ENCODE data around the gene SYAP1. TPM values are rescaled to one million over a fixed set of nuclear protein-coding genes. Genes with fewer than 3 reads are reported as not detected.
A peak's percentile ranks its signal among the peaks of the same experiment; 100 is the strongest.

SYAP1 gene
- total and polyA plus RNA-seq, 4 experiments from 2014 or later = 13.9 to 15.4 (median 14.5) TPM

DNA sequence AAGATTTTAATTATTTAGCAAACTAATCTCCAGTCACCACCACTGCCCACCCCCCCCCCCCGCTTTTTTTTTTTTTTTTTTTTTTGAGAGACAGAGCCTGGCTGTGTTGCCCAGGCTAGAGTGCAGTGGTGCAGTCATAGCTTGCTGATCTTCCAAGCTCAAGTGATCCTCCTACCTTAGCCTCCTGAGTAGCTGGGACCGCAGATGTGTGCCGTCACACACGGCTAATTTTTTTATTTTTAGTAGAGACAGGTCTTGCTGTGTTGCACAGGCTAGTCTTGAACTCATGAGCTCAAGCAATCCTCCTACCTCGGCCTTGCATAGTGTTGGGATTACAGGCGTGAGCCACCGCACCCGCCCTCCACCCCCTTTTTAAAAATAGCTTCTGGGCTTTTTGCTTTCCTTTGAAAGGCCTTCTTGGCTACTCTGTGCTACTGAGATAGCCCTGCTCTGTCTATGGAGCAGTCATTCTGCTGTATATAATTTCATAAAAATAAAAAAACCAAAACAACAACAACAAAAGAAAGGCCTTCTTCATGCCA, 85.6 kb downstream of the SYAP1 start:
- Mint-ChIP-seq H3K9me3 (no peaks in the 10 kb centered on the region), H3K36me3 (peaks cover 9 to 14% of the 10 kb centered on the region in 2 donors), H3K4me3 (no peak overlapping the region), H3K4me1 (peaks cover 8 to 32% (median 23%) of the 10 kb centered on the region in 4 donors), H3K27ac (no peak overlapping the region), H3K27me3 (no peaks in the 10 kb centered on the region)
- DNase-seq = no peak
- intact Hi-C loops (cut with micrococcal nuclease) = no loop called here
- Histone ChIP-seq H3K27ac (ENCODE audit: low read depth, low read length) (no peak overlapping the region), H3K4me1 (ENCODE audit: insufficient read depth, low read length) (no peaks in the 10 kb centered on the region), H3K9me3 (ENCODE audit: control insufficient read depth in 1 of 2, low read length in 2 of 2) (no peaks in the 10 kb centered on the region), H3K4me3 (ENCODE audit: low read length in 2 of 2) (no peak overlapping the region), H3K27me3 (ENCODE audit: insufficient read depth, low read length) (no peaks in the 10 kb centered on the region), H3K36me3 (ENCODE audit: insufficient read depth, low read length) (no peaks in the 10 kb centered on the region)
- ChIA-PET POLR2A (ENCODE audit: partially characterized antibody) (no interaction called here), CTCF (ENCODE audit: partially characterized antibody) (no interaction called here)

DNA sequence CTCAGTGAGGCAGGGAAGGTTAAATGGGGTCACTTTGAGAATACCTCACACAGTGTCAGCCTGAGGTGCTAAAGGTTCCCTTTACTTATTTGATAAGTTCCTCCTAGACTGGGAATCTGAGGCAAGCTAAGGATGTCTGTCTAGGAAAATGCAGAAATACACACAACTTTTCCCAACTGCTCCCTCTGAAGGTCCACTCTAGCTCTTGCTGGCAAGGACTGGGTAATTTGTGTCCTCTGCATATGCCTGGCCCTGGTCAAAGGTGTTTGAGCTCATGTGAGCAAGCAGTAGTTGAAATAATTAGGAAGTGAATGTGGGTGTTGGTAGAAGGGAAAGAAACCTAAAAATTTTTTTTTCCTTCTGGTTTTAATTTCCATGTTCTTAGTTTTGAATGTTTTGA, 88.1 kb downstream of the SYAP1 start:
- H3K36me3 ChIP-seq (ENCODE audit: insufficient read depth, low read length) = no peaks in the 10 kb centered on the region
- H3K4me3 ChIP-seq (ENCODE audit: low read length in 2 of 2) = no peak overlapping the region
- CTCF ChIA-PET (ENCODE audit: partially characterized antibody) = interaction anchor here (0.6 kb wide), 1 partner anchor 1310 kb away, joined by 3 read pairs; no protein-coding TSS in a partner anchor
- Mint-ChIP-seq H3K9me3 (no peaks in the 10 kb centered on the region), H3K4me3 (no peak overlapping the region), H3K27me3 (no peaks in the 10 kb centered on the region), H3K27ac (peak overlapping the region in 1 of 7 donors; percentile 7), H3K4me1 (peaks cover 9 to 32% (median 24%) of the 10 kb centered on the region in 4 donors), H3K36me3 (peaks cover 5 to 13% of the 10 kb centered on the region in 2 donors)
- H3K9me3 ChIP-seq (ENCODE audit: control insufficient read depth in 1 of 2, low read length in 2 of 2) = no peaks in the 10 kb centered on the region
- intact Hi-C loops (cut with micrococcal nuclease) = no loop called here
- H3K27me3 ChIP-seq (ENCODE audit: insufficient read depth, low read length) = no peaks in the 10 kb centered on the region
- H3K4me1 ChIP-seq (ENCODE audit: insufficient read depth, low read length) = no peaks in the 10 kb centered on the region
- no peak overlapping the region for H3K27ac ChIP-seq (ENCODE audit: low read depth, low read length)
- POLR2A ChIA-PET (ENCODE audit: partially characterized antibody) = interaction anchor here (0.6 kb wide), 1 partner anchor 12 kb away, joined by 4 read pairs; no protein-coding TSS in a partner anchor
- no peak for DNase-seq

DNA sequence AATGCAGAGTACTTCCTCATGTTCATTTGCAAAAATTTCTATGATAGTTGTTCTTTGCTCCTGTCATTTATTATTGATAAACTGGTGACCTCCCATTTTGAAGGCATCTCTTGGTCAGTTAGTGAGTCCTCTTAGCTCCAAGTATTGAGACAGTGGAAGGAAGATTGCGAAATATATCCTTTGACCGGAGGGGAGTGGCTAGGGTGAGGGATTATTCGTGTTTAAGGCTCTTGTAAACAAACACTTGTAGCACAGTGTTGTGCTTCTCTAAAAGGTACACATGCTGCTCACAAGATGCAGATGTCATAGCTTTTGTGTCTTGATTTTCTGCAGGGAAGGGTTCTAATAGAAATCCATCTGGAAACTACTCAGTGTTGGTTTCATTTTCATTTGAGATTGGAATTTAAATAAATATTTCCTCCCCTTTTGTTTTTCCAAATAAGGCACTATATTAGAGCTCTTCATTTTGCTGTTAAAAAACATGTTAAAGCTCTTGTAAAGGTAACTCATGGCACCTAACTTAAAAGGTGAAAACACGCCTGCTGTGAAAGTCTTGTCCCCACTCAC, 88.6 kb downstream of the SYAP1 start:
- no peaks in the 10 kb centered on the region for H3K9me3 Mint-ChIP-seq
- peak overlapping the region in 2 of 7 donors; percentile 1 to 7 for H3K27ac Mint-ChIP-seq
- ChIA-PET POLR2A (ENCODE audit: partially characterized antibody) (interaction anchor here (0.6 kb wide), 1 partner anchor 12 kb away, joined by 4 read pairs; no protein-coding TSS in a partner anchor), CTCF (ENCODE audit: partially characterized antibody) (no interaction called here)
- Histone ChIP-seq H3K36me3 (ENCODE audit: insufficient read depth, low read length) (no peaks in the 10 kb centered on the region), H3K4me1 (ENCODE audit: insufficient read depth, low read length) (no peaks in the 10 kb centered on the region), H3K27me3 (ENCODE audit: insufficient read depth, low read length) (no peaks in the 10 kb centered on the region), H3K27ac (ENCODE audit: low read depth, low read length) (no peak overlapping the region), H3K4me3 (ENCODE audit: low read length in 2 of 2) (no peak overlapping the region), H3K9me3 (ENCODE audit: control insufficient read depth in 1 of 2, low read length in 2 of 2) (no peaks in the 10 kb centered on the region)
- no peak overlapping the region for H3K4me3 Mint-ChIP-seq
- peaks cover 7 to 17% of the 10 kb centered on the region in 2 donors for H3K36me3 Mint-ChIP-seq
- intact Hi-C loops (cut with micrococcal nuclease) = no loop called here
- H3K27me3 Mint-ChIP-seq = no peaks in the 10 kb centered on the region
- peaks cover 9 to 35% (median 25%) of the 10 kb centered on the region in 4 donors for H3K4me1 Mint-ChIP-seq
- no peak for DNase-seq

DNA sequence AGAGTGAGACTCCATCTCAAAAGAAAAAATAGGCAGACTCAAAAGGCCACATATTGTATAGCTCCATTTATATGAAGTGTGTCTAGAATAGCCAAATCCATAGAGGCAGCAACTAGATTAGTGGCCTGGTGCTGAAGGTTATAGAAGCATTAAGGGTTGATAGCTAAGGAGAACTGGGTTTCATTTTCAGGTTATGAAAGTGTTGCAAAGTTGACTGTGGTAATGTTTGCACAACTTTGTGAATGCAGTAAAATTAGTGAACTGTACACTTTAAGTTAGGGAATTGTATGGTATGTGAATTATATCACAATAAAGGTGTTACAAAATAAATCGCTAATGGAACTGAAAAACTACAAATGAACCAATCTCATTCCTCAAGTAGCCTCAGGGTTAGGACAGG, 95.2 kb downstream of the SYAP1 start:
- H3K4me1 ChIP-seq (ENCODE audit: insufficient read depth, low read length) = no peaks in the 10 kb centered on the region
- no peak overlapping the region for H3K27ac ChIP-seq (ENCODE audit: low read depth, low read length)
- no peaks in the 10 kb centered on the region for H3K36me3 ChIP-seq (ENCODE audit: insufficient read depth, low read length)
- ChIA-PET CTCF (ENCODE audit: partially characterized antibody) (no interaction called here), POLR2A (ENCODE audit: partially characterized antibody) (no interaction called here)
- intact Hi-C loops (cut with micrococcal nuclease) = no loop called here
- DNase-seq = no peak
- peaks cover 0 to 16% (median 4%) of the 10 kb centered on the region in 4 donors for H3K4me1 Mint-ChIP-seq
- no peaks in the 10 kb centered on the region for H3K27me3 Mint-ChIP-seq
- no peak overlapping the region for H3K27ac Mint-ChIP-seq
- no peak overlapping the region for H3K4me3 Mint-ChIP-seq
- H3K9me3 ChIP-seq (ENCODE audit: control insufficient read depth in 1 of 2, low read length in 2 of 2) = no peaks in the 10 kb centered on the region
- H3K36me3 Mint-ChIP-seq = peaks cover 15 to 28% of the 10 kb centered on the region in 2 donors
- H3K27me3 ChIP-seq (ENCODE audit: insufficient read depth, low read length) = no peaks in the 10 kb centered on the region
- H3K4me3 ChIP-seq (ENCODE audit: low read length in 2 of 2) = no peak overlapping the region
- H3K9me3 Mint-ChIP-seq = no peaks in the 10 kb centered on the region

Other genes with a start within 250 kb of the SYAP1 start
- not detected for gene S100G, start 69.5 kb upstream of the SYAP1 start, total RNA-seq
- gene S100G, start 69.5 kb upstream of the SYAP1 start, polyA plus RNA-seq = not detected
- gene CTPS2, start 6.9 kb upstream of the SYAP1 start, total RNA-seq = 1 to 10 TPM; 6.4 to 7.2 TPM
- 1 to 10 TPM; 3.8 to 4.7 TPM for gene CTPS2, start 6.9 kb upstream of the SYAP1 start, polyA plus RNA-seq
- 10 to 100 TPM; 17.8 to 19.8 TPM for gene TXLNG, start 66.9 kb downstream of the SYAP1 start, total RNA-seq
- 10 to 100 TPM in 1 of 2 donors, 1 to 10 TPM in 1; 9.4 to 20.2 TPM for gene TXLNG, start 66.9 kb downstream of the SYAP1 start, polyA plus RNA-seq
- 10 to 100 TPM; 90.5 to 97.4 TPM for gene RBBP7, start 150.8 kb downstream of the SYAP1 start, total RNA-seq
- gene RBBP7, start 150.8 kb downstream of the SYAP1 start, polyA plus RNA-seq = 100 to 1,000 TPM; 126 to 172 TPM
- 1 to 10 TPM in 1 of 2 experiments, under 1 TPM in 1; 0.69 to 1.4 TPM for gene REPS2, start 227.0 kb downstream of the SYAP1 start, total RNA-seq
- gene REPS2, start 227.0 kb downstream of the SYAP1 start, polyA plus RNA-seq = under 1 TPM; 0.09 to 0.53 TPM